GM21447 (cell line): Measurements from ENCODE around the gene THSD4.

Experiments
- ATAC-seq: cut with Tn5 transposase; IDR thresholded peaks from one replicate; pipeline ENCODE4 v1.9.1; 2021; ENCODE audit not compliant: unreplicated experiment

The THSD4 gene

DNA sequence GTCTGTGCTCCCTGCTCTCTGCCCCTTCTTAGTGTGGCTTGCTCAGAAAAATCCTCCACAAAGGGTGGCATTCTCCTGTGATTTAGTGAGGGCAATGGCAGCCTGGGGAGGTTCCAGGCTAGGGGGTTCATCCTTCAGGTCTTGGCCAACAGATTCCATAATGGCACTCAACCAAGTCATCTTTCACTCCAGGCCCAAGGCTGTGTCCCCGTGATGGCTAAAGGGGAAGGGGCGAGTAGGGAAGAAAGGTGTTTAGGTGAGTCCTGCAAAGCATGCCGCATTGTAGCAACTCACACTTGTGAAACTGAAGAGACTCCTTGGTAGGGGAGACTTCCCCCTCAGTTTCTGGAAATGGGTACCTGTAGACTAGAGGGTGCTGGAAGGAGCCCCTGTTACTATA, 105.6 kb downstream of the THSD4 start:
- no peak for ATAC-seq

DNA sequence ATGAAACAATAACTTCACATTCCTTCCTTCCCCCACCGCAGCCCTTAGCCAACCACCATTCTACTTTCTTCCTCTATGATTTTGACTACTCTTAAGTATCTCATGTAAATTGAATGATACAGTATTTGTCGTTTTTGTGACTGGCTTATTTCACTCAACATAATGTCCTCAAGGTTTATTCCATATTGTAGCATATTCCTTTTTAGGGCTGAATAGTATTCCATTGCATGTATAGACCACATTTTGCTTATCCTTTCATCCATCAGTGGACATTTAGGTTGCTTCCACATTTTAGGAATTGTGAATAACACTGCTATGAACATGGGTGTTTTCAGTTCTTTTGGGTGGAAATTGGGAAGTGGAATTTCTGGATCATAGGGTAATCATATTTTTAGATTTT, 106.1 kb downstream of the THSD4 start:
- no peak for ATAC-seq

- no peak for ATAC-seq
Measured at GRCh38 chr15:71223516-71223915, 108.2 kb downstream of the THSD4 start.

DNA sequence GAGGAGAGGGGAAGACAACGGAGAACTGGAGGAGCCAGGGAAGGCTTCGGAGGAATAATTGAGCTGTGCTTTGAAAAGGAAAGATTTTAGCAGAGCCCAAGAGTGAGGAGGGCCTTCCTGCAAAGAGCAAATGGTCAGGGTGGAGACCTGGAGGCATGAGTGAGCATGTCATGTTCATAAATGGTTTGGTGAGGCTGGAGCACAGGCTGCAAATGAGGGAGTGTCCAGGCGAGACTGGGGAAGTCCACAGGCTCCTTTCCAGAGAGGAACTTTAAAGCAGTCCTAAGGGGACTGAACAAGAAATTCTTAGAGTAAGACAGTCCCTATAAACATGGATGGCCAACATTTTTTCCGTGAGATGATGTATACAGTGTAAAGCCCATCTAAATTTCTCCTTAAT, 108.8 kb downstream of the THSD4 start:
- no peak for ATAC-seq

- ATAC-seq, result no peak
Measured at GRCh38 chr15:71225851-71226250, 110.6 kb downstream of the THSD4 start.

GRCh38 chr15:71226536-71227455, 111.5 kb downstream of the THSD4 start:
- ATAC-seq, result no peak

GRCh38 chr15:71228403-71228802, 113.1 kb downstream of the THSD4 start:
- no peak for ATAC-seq

DNA sequence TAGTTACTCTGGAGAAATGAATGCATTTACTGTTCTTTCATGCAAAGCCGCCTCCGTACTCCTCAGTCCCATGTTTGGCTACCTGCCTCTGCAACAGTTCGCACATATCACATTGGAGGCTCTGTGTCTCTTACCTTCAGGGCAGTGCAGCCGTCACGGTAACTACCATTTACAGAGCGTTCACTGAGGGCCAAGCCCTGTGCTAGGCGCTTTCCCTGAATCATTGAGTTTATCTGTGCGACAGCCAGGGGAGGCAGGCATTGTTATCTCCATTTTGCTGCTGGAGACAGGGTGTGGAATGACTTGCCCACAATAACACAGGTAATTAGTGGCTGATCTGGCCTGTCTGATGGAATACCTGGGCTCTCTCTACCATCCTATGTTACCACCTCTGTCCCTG, 115.0 kb downstream of the THSD4 start:
- no peak for ATAC-seq

GRCh38 chr15:71231758-71232157, 116.5 kb downstream of the THSD4 start:
- no peak for ATAC-seq

DNA sequence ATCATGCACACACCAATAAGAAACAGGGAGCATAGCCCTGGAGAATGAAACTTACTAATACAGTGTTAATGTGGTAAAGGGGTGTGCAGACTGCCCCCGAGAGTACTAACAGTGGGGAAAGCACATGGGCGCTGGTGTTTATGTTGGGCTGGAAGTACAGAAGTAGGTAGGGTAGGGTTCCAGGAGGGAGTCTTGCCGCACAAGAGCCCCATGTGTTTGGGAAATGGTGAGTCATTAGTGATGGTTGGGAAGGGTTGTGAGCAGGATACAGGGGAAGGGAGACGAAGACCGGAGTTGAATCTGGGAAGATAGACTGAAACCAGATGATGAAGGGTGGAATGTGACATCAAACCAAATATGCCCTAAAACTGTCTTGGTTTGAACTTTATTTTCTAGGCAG, 117.1 kb downstream of the THSD4 start:
- no peak for ATAC-seq

GRCh38 chr15:71237456-71238188, 122.4 kb downstream of the THSD4 start:
- no peak for ATAC-seq

DNA sequence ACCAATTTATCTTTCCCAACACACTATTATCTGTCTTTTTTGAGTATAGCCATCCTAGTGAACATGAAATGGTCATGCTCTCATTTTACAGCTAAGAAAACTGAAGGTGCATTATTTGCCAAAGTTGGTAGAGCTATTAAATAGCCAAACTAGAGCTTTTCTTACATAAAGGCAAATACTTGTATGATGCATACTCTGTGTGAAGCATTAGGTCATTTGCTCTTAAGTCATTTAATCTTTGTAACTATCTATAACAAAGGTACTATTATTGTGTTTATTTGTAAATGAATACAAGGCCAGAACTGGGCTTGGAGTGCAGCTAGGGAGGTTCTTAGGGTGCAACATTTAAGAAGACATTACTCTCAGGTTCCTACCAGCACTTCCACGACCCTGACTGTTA, 123.7 kb downstream of the THSD4 start:
- no peak for ATAC-seq

DNA sequence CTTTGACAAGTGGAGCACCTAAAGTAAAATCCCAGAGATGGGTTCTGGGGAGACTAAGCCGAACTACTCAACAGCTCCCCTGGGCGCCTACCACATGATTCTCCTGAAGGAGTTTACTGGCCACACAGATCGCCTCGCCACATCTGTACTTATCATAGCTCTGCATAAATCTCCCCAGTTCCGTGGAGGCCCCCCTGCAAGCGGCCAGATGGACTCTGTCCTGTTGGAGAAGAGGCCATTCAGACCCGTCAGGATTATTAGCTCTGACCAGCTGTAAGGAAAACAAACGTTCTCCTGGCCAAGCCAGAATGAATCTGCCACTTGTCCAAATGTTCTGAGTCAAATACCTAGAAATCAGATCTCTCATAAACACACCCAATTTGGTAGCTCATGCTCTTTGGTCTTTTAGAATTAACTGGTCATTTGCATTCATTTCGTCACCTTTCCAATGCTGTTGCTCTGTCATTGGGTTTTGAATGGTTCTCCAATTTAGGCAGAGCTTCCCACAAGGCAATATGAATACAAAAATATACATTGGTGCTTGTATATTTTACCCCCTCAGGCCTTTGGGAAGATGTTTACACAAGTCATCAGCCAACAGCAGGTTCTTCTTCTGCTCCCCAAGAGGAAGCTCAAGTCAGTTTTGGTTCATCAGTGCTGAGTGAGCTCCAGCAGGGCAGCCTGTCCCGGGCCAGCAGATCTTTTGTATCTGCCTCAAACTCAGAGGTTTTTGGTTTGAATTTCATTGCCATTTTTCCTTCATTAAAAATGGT, 124.5 kb downstream of the THSD4 start:
- ATAC-seq, result no peak

DNA sequence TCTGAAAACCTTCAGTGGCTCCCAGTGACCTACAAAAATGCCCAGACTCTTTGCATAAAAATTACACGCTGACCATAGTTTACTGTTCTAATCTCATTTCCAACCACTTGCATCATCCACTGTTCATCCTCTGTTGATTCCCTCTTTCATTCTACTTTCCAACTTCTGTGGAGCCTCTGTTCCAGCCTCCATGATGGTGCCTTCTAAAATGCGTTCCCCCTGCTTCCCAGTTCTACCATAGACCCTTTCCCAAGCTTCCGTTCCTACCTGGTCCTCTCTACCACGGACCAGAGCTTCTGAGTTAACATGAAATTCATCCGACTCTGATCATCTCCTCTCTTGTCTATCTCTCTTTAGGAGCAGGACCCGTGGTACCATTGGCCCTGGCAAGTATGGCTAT, 127.0 kb downstream of the THSD4 start:
- ATAC-seq, result no peak

DNA sequence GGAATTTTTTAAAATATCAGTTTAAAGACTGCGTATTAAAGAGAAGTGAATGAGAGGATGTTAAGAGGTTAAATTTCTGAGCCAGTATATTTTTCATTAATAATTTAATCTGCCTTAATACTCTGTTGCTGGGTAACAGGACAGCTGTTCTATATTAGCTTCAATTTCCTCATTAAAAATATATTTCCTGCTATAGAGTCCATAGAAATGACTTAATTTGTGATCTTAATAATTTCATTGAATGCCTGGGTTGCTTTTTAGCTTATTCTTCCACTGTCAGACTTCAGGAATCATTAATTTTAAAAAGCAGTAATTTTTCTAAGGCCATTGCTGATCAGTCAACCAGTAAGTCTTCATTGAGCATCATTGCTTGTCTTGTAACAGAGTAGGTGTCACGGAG, 129.0 kb downstream of the THSD4 start:
- no peak for ATAC-seq

- ATAC-seq, result no peak
Measured at GRCh38 chr15:71245588-71245987, 130.3 kb downstream of the THSD4 start.

GRCh38 chr15:71248386-71248785, 133.1 kb downstream of the THSD4 start:
- no peak for ATAC-seq

- ATAC-seq, result no peak
Measured at GRCh38 chr15:71249986-71250385, 134.7 kb downstream of the THSD4 start.

- ATAC-seq, result no peak
Measured at GRCh38 chr15:71250936-71251583, 135.8 kb downstream of the THSD4 start.

DNA sequence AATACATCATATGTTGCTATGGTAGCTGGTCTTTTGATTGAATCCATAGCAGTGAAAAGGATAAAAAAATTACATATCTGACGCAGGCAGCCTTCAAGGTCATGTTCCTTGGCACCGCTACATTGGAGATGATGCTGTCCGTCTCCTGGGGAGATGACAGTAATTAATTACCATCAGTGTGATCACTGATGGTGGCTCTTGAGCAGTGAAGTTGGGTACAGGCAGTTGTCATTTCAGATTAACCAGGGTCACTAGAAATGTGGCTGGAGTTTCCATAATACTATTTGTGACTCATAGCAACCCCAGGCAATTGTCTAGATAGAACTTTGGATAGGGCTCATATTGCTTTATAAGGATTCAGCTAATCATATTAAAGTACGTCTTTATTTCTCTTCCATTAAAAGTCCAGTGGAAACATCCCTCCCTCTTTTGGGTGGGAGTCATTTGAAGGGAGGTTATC, 136.3 kb downstream of the THSD4 start:
- no peak for ATAC-seq
